NT2/D1 (cell line): Measurements from ENCODE around the gene SPATA19.
A peak's percentile ranks its signal among the peaks of the same experiment; 100 is the strongest.

ENCODE experiments used
- DNase-seq: peaks from one replicate; pipeline ENCODE4 v3.0.0-alpha.2; 2011; ENCODE audit warnings: low read depth, low spot score
- H3K27me3 ChIP-seq: 2 replicates; pipeline ENCODE4 v1.6.0; 2011; ENCODE audit warnings: mild to moderate bottlenecking; ENCODE audit not compliant: insufficient read length, insufficient read depth
- H3K36me3 ChIP-seq: 2 replicates; pipeline ENCODE4 v1.6.1; 2011; ENCODE audit warnings: mild to moderate bottlenecking, low read length, mixed read lengths; ENCODE audit not compliant: insufficient read depth, insufficient read length
- H3K4me1 ChIP-seq: 2 replicates; pipeline ENCODE4 v1.5.1; 2011; ENCODE audit not compliant: insufficient read depth, insufficient read length
- H3K4me3 ChIP-seq: 2 replicates; pipeline ENCODE4 v1.5.1; 2011; ENCODE audit warnings: low read depth; ENCODE audit not compliant: insufficient read length
- H3K9ac ChIP-seq: 2 replicates; pipeline ENCODE4 v1.6.0; 2011; ENCODE audit warnings: low read depth; ENCODE audit not compliant: insufficient read length
- H3K9me3 ChIP-seq: 2 replicates; pipeline ENCODE4 v1.5.1; 2011; ENCODE audit warnings: mild to moderate bottlenecking, low read length; ENCODE audit not compliant: insufficient read depth
- SUZ12 ChIP-seq: IDR thresholded peaks from 2 replicates; pipeline ENCODE4 v1.6.1; 2011; ENCODE audit not compliant: insufficient read length, insufficient read depth; ENCODE audit errors: extremely low read depth
- YY1 ChIP-seq: IDR thresholded peaks from 2 replicates; pipeline ENCODE4 v1.6.1; 2011; ENCODE audit not compliant: insufficient read length, insufficient read depth
- ZNF274 ChIP-seq: IDR thresholded peaks from 2 replicates; pipeline ENCODE4 v1.6.1; 2011; ENCODE audit warnings: mild to moderate bottlenecking, low read depth, low read length

SPATA19 gene

DNA sequence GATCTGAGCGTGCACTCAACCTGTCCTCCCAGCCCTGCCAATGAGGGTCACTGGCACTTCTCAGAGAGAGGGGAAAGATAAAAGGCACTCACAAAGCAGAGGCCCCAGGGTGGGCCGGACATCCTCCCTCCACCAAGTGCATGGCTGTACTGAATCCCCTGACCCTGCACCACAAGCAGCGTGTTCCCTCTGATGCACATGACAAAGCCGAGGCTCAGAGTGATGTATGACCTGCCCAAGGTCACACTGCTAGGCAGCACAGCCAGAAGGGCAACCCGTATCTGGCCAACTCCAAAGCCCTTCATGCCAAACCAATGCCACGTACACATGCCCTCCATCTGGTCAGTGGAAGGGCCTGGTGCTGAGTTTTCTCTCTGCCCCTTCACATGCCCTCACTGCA is 22.1 kb downstream of the SPATA19 start:
- H3K27me3 ChIP-seq, result no peaks in the 10 kb centered on the region
- no peak overlapping the region for H3K9ac ChIP-seq
- H3K4me3 ChIP-seq, result no peak overlapping the region
- DNase-seq, result no peak
- H3K4me1 ChIP-seq, result no peaks in the 10 kb centered on the region
- TF ChIP-seq SUZ12 (no peak), YY1 (no peak), ZNF274 (no peak)
- H3K36me3 ChIP-seq, result no peaks in the 10 kb centered on the region
- H3K9me3 ChIP-seq, result no peaks in the 10 kb centered on the region

DNA sequence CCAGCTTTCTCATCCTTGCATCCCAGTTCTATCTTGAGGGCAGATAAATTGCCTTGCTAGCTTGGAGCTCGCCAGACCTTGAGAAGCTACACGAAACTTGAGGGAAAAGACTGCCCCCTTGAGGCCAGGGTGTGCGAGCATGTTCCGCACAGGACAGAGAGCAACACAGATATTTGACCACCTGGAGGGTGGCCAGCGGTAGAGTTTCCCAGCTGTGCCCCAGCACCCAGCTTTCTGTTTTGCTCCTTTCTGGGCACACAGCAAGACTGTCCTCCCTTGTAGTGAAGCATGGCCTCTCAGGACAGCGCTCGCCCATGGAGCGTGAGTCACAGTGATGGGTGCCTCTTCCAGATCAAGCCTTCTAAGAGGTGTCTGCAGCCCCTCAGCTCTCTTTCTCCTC is 23.5 kb downstream of the SPATA19 start:
- Histone ChIP-seq H3K9me3 (no peaks in the 10 kb centered on the region), H3K27me3 (no peaks in the 10 kb centered on the region), H3K4me1 (no peaks in the 10 kb centered on the region), H3K36me3 (no peaks in the 10 kb centered on the region), H3K9ac (no peak overlapping the region), H3K4me3 (no peak overlapping the region)
- peak; percentile 77 for DNase-seq
- TF ChIP-seq YY1 (no peak), SUZ12 (no peak), ZNF274 (no peak)

DNA sequence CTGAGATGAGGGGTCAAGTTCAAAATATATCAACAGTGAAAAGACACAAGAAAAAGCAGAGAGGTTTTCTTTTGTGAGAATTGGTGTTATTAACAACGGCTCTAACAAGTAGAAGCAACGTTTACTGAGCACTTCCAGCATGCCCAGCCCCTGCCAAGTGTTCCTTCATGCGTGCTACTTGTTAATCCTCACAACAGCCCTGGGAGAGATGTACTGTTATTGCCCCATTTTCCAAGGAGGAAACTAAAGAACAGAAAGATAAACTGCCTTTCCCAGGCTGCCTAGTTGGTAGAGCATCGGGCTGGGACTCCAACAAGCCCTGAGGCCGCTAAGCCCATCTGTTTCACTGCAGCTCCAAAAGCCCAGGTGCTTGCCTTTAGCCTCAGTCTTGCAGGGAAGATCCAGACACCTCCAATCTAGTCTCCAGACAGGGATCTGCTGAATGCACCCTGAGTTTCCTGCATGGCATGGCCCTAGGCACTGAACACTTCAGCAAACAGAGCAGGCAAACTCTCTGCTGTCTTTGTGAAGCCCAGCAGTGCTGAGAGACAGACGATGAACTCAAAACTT is 25.5 kb downstream of the SPATA19 start:
- Histone ChIP-seq H3K9me3 (no peaks in the 10 kb centered on the region), H3K4me3 (no peak overlapping the region), H3K9ac (no peak overlapping the region), H3K36me3 (no peaks in the 10 kb centered on the region), H3K4me1 (no peaks in the 10 kb centered on the region), H3K27me3 (no peaks in the 10 kb centered on the region)
- no peak for DNase-seq
- TF ChIP-seq ZNF274, result no peak
- TF ChIP-seq SUZ12, result no peak
- no peak for TF ChIP-seq YY1

DNA sequence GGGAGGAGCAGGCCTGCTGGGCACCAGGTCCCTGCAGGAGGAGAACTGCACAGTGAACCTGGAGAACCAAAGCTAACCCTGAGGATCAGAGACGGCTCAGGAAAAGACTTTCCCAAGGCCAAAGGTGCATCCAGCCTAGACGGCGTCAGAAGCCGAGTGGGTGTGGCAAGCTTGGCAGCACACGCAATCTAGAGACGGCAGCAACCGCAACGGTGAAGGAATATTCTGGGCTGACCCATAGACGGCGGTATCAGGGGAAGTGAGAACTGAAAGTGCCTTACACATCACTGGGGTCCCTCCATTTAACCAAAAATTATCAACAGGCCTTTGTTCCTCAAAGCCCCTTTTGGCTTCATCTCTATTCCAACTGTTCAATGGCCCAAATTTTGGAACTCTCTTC is 26.2 kb downstream of the SPATA19 start:
- Histone ChIP-seq H3K27me3 (no peaks in the 10 kb centered on the region), H3K4me3 (no peak overlapping the region), H3K4me1 (no peaks in the 10 kb centered on the region), H3K36me3 (no peaks in the 10 kb centered on the region), H3K9ac (no peak overlapping the region), H3K9me3 (no peaks in the 10 kb centered on the region)
- TF ChIP-seq SUZ12 (no peak), YY1 (no peak), ZNF274 (no peak)
- no peak for DNase-seq

DNA sequence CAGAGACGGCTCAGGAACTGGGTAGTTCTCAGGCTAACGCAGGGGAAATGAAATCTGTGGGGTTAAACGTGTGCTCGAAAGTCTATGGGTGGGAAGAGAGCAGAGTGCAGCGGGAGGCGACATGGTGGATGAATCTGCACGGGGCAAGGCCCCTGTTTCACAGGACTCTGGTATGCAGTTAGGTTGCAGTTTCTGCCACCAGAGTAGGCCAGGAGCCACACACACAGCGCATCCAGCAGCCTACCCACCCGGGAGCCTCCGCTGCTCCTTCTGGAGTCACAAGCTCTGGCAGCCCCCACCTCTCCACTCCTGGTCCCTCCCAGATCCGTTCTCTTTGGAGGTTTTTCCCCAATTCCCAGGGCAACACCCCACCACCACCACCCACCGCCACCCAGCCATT is 27.0 kb downstream of the SPATA19 start:
- no peaks in the 10 kb centered on the region for H3K9me3 ChIP-seq
- H3K9ac ChIP-seq, result no peak overlapping the region
- no peak overlapping the region for H3K4me3 ChIP-seq
- no peaks in the 10 kb centered on the region for H3K4me1 ChIP-seq
- no peak for DNase-seq
- no peaks in the 10 kb centered on the region for H3K36me3 ChIP-seq
- H3K27me3 ChIP-seq, result no peaks in the 10 kb centered on the region
- no peak for TF ChIP-seq YY1
- no peak for TF ChIP-seq SUZ12
- TF ChIP-seq ZNF274, result no peak

DNA sequence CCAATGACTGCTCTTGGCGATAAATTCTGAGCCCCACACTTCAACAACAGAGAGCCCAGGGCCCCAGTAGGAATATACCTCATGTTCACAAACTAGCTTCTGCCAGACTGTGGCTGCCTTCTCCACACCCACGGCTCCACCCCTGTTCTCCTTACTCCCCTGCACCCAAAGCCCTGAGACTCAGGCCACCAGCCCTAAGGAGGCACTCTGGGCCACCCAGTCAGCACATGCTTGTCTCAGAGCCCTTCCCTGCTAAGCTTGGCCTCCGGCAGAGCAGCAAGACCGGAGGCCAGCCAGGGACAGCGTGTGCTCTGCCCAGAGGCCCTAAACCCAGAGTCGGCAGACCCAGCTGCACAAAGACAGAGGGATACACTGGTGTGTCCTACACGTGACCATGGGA is 27.9 kb downstream of the SPATA19 start:
- no peak for DNase-seq
- Histone ChIP-seq H3K4me1 (no peaks in the 10 kb centered on the region), H3K9ac (no peak overlapping the region), H3K9me3 (no peaks in the 10 kb centered on the region), H3K4me3 (no peak overlapping the region), H3K27me3 (no peaks in the 10 kb centered on the region), H3K36me3 (no peaks in the 10 kb centered on the region)
- no peak for TF ChIP-seq SUZ12

DNA sequence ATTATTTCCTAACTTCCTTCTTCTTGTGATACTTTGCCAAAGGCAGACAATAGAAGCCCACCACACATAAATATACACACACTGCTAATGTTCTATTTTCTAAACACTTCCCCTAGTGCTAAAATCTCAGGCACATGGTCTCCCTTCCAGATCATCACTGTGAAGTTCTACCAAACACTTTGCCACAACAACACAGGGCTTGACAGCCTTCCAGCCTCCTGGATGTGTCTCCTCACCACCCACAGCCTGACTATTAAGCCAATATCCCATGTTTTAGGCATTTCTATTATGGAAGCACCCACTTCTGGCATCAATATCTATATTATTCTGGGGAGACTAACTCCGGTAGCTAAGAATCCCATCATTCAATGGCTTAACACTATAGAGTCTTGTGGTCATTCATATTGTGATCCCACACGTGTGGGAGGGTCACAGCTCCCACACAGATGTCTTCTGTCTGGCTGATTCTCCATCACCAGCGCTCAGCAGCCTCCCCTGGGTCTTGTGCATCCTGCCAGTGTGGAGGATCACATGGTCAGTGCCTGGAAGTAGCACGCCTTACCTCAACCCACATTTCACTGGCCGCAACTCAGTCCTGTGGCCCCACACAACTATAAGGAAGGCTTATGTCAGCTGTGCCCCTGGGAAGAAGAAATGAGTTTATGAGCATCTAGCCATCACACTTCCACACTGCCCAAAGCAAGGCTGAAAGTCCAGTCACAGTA is 29.0 kb downstream of the SPATA19 start:
- Histone ChIP-seq H3K9ac (no peak overlapping the region), H3K36me3 (no peaks in the 10 kb centered on the region), H3K27me3 (no peaks in the 10 kb centered on the region), H3K9me3 (no peaks in the 10 kb centered on the region), H3K4me1 (no peaks in the 10 kb centered on the region), H3K4me3 (no peak overlapping the region)
- DNase-seq, result no peak
- TF ChIP-seq YY1, result no peak
- TF ChIP-seq ZNF274, result no peak
- TF ChIP-seq SUZ12, result no peak
